NOMO-1 treated with dmso at 0.1 percent for 144 hours (cell line): ENCODE data around the gene KLC4.
"Not testable (repeated sequence)": the region's sequence is repeated elsewhere in the genome, so short reads cannot be mapped to it uniquely, and the experiment has no call there.

ENCODE experiments used
- DNase-seq: peaks from one replicate; lab custom pipeline; 2025; ENCODE audit not compliant: unreplicated experiment; lab: John Stamatoyannopoulos, UW

The KLC4 gene

GRCh38 chr6:43060755-43061633 lies 1.6 kb downstream of the KLC4 start:
- no peak for DNase-seq

GRCh38 chr6:43061861-43062260 lies 2.4 kb downstream of the KLC4 start:
- no peak for DNase-seq

- no peak for DNase-seq
Observed at GRCh38 chr6:43062818-43063217, 3.4 kb downstream of the KLC4 start.

GRCh38 chr6:43070028-43070632 lies 10.7 kb downstream of the KLC4 start:
- no peak for DNase-seq

- DNase-seq: no peak
Observed at GRCh38 chr6:43074847-43075669, 15.6 kb downstream of the KLC4 start.

- DNase-seq: no peak
Observed at GRCh38 chr6:43075670-43076463, 16.4 kb downstream of the KLC4 start, which contains the start of gene PTK7. Gene PTK7, plus strand, starts transcription at chr6:43076314. Its CDS starts 175 bp downstream, at chr6:43076489.

GRCh38 chr6:43076464-43077332 lies 17.3 kb downstream of the KLC4 start:
- no peak for DNase-seq

- no peak for DNase-seq
Observed at GRCh38 chr6:43077333-43077809, 17.9 kb downstream of the KLC4 start.

- no peak for DNase-seq
Observed at GRCh38 chr6:43077981-43078511, 18.6 kb downstream of the KLC4 start.

- no peak for DNase-seq
Observed at GRCh38 chr6:43078691-43079090, 19.3 kb downstream of the KLC4 start.

GRCh38 chr6:43081043-43081442 lies 21.6 kb downstream of the KLC4 start:
- no peak for DNase-seq

- not testable (repeated sequence) for DNase-seq
Observed at GRCh38 chr6:43081922-43082321, 22.5 kb downstream of the KLC4 start.

- DNase-seq: no peak
Observed at GRCh38 chr6:43082806-43083655, 23.6 kb downstream of the KLC4 start.

- DNase-seq: no peak
Observed at GRCh38 chr6:43086022-43086658, 26.7 kb downstream of the KLC4 start.

- DNase-seq: no peak
Observed at GRCh38 chr6:43088654-43089056, 29.2 kb downstream of the KLC4 start.

- no peak for DNase-seq
Observed at GRCh38 chr6:43089467-43089866, 30.0 kb downstream of the KLC4 start.

GRCh38 chr6:43089874-43090558 lies 30.6 kb downstream of the KLC4 start:
- DNase-seq: no peak
